Measurements from ENCODE around the gene RTL10. TPM values are rescaled to one million over a fixed set of nuclear protein-coding genes. Genes with fewer than 3 reads are reported as not detected.

RTL10 gene
- polyA plus RNA-seq, 1 donor (not counting 4 experiments of a cell fraction or from before 2014, with no cell fraction given) = 12.9 TPM

DNA sequence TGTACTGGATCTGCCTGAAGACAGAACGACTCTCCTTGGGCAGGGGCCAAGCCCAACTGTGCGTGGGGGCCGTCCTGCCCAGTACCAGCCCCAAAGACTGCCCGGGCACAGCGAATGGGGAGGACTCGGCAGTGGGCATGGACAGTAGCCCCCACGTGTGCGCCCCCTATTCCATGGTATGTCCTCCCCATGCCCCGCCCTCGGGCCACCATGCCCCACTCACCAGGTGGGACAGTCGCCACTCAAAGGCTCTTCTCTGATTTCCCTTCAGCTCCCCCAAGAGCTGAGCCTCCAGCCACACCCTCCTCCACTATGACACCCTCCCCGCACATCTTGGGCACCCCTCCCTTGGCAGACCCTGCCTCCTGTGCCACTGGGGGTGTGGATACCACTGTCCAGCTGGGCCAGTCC lies 43.5 kb downstream of the RTL10 start:
- no peaks in the 10 kb centered on the region for H3K36me3 ChIP-seq (ENCODE audit: control insufficient read depth in 2 of 2, extremely low read depth in 1 of 2, insufficient read depth in 2 of 2, low read length in 2 of 2)
- dilution Hi-C loops (cut with MboI; ENCODE audit: extremely low pct_ligation_motif_present, low sequenced_read_pairs) = no loop called here
- FAIRE-seq = no peak
- TF ChIP-seq EZH2 (IDR thresholded peaks at IDR 0.05; ENCODE audit: low read length) = no peak
- TF ChIP-seq, protein P1, sequence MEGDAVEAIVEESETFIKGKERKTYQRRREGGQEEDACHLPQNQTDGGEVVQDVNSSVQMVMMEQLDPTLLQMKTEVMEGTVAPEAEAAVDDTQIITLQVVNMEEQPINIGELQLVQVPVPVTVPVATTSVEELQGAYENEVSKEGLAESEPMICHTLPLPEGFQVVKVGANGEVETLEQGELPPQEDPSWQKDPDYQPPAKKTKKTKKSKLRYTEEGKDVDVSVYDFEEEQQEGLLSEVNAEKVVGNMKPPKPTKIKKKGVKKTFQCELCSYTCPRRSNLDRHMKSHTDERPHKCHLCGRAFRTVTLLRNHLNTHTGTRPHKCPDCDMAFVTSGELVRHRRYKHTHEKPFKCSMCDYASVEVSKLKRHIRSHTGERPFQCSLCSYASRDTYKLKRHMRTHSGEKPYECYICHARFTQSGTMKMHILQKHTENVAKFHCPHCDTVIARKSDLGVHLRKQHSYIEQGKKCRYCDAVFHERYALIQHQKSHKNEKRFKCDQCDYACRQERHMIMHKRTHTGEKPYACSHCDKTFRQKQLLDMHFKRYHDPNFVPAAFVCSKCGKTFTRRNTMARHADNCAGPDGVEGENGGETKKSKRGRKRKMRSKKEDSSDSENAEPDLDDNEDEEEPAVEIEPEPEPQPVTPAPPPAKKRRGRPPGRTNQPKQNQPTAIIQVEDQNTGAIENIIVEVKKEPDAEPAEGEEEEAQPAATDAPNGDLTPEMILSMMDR (optimal IDR thresholded peaks at IDR 0.05 in 1 of 3, IDR thresholded peaks at IDR 0.05 in 1 of 3, conservative IDR thresholded peaks at IDR 0.05 in 1 of 3; ENCODE audit: extremely low read depth in 1 of 3, insufficient read depth in 2 of 3, low read length in 3 of 3) = no peak
- peaks cover 43% of the 10 kb centered on the region for H3K4me1 ChIP-seq (ENCODE audit: control insufficient read depth, extremely low read depth, insufficient read depth, low read length)
- no peaks in the 10 kb centered on the region for H3K9me1 ChIP-seq (ENCODE audit: control insufficient read depth, extremely low read depth, insufficient read depth, low read length)
- no peak overlapping the region for H3K27ac ChIP-seq (ENCODE audit: control insufficient read depth, insufficient read depth, low read length)
- no peaks in the 10 kb centered on the region for H3K27me3 ChIP-seq (ENCODE audit: control insufficient read depth, extremely low read depth, insufficient read depth, low read length)
- no peaks in the 10 kb centered on the region for H4K20me1 ChIP-seq (ENCODE audit: control insufficient read depth, extremely low read depth, insufficient read depth, low read length)
- no peaks in the 10 kb centered on the region for H3K79me2 ChIP-seq (ENCODE audit: control insufficient read depth, insufficient read depth, low read length)
- no peak overlapping the region for H2AFZ ChIP-seq (ENCODE audit: control insufficient read depth, low read length)
- no peak overlapping the region for H3K9ac ChIP-seq (ENCODE audit: control insufficient read depth, extremely low read depth, insufficient read depth, low read length)
- H3K9me3 ChIP-seq (ENCODE audit: control insufficient read depth, low read depth, low read length) = no peaks in the 10 kb centered on the region
- DNase-seq (ENCODE audit: low read depth, low spot score) = no peak
- H3K4me2 ChIP-seq (ENCODE audit: control insufficient read depth, extremely low read depth, insufficient read depth, low read depth, low read length) = no peak overlapping the region
- no peak overlapping the region for H3K4me3 ChIP-seq (ENCODE audit: control insufficient read depth in 2 of 3, extremely low read depth in 1 of 3, insufficient read depth in 2 of 3, low read depth in 1 of 3, low read length in 3 of 3)

DNA sequence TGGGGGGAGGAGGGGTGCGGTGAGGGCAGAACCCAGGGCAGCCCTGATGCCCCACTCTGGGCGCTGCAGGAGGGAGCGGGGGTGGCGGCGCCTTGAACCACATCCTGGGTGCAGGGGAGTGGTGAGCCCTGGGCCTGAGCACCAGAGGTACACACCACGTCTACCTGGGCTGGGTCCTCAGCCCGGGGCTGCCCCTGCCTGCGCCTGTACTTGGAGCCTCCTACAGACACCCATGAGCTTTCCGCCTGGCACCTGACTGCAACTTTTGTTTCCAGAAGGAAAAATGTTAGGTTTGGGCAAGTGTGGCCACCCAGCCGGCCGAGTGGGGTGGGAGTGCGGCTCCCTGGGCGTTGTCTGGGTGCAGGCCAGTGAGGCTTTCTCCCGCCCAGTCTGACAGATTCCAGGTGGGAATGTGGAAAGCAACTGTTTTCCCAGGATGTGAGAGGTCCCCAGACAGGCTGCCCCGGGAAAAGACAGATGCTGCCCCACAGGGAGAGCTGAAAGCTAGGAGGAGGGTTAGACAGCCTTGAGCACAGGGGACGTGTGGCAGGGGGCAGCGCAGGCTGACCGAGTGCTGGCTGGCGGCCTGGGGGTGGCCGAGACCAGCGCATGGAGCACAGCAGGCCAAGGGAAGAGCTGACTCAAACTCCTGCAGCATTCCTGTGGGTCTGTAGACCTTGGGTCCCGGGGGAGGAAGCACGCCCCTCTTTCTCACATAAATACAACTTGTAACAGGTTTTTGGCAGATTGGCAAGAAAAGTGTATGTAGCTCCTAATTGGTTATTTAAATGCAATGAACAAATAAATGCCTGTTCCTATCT lies 44.1 kb downstream of the RTL10 start:
- no peaks in the 10 kb centered on the region for H3K9me1 ChIP-seq (ENCODE audit: control insufficient read depth, extremely low read depth, insufficient read depth, low read length)
- no peaks in the 10 kb centered on the region for H3K36me3 ChIP-seq (ENCODE audit: control insufficient read depth in 2 of 2, extremely low read depth in 1 of 2, insufficient read depth in 2 of 2, low read length in 2 of 2)
- peaks cover 49% of the 10 kb centered on the region for H3K4me1 ChIP-seq (ENCODE audit: control insufficient read depth, extremely low read depth, insufficient read depth, low read length)
- H4K20me1 ChIP-seq (ENCODE audit: control insufficient read depth, extremely low read depth, insufficient read depth, low read length) = no peaks in the 10 kb centered on the region
- no peak overlapping the region for H3K4me2 ChIP-seq (ENCODE audit: control insufficient read depth, extremely low read depth, insufficient read depth, low read depth, low read length)
- no peaks in the 10 kb centered on the region for H3K79me2 ChIP-seq (ENCODE audit: control insufficient read depth, insufficient read depth, low read length)
- no peaks in the 10 kb centered on the region for H3K9me3 ChIP-seq (ENCODE audit: control insufficient read depth, low read depth, low read length)
- no peak overlapping the region for H3K27ac ChIP-seq (ENCODE audit: control insufficient read depth, insufficient read depth, low read length)
- no peak overlapping the region for H2AFZ ChIP-seq (ENCODE audit: control insufficient read depth, low read length)
- H3K9ac ChIP-seq (ENCODE audit: control insufficient read depth, extremely low read depth, insufficient read depth, low read length) = no peak overlapping the region
- FAIRE-seq = peak; percentile 74
- H3K27me3 ChIP-seq (ENCODE audit: control insufficient read depth, extremely low read depth, insufficient read depth, low read length) = no peaks in the 10 kb centered on the region
- no peak for DNase-seq (ENCODE audit: low read depth, low spot score)
- TF ChIP-seq EZH2 (IDR thresholded peaks at IDR 0.05; ENCODE audit: low read length) = no peak
- TF ChIP-seq, protein P1 (optimal IDR thresholded peaks at IDR 0.05 in 1 of 3, IDR thresholded peaks at IDR 0.05 in 1 of 3, conservative IDR thresholded peaks at IDR 0.05 in 1 of 3; ENCODE audit: extremely low read depth in 1 of 3, insufficient read depth in 2 of 3, low read length in 3 of 3) = peak in 1 of 3 experiments; percentile 13
- H3K4me3 ChIP-seq (ENCODE audit: control insufficient read depth in 2 of 3, extremely low read depth in 1 of 3, insufficient read depth in 2 of 3, low read depth in 1 of 3, low read length in 3 of 3) = no peak overlapping the region
- dilution Hi-C loops (cut with MboI; ENCODE audit: extremely low pct_ligation_motif_present, low sequenced_read_pairs) = no loop called here
